ENCODE results near the gene BDKRB1. TPM values are rescaled to one million over a fixed set of nuclear protein-coding genes. Genes with fewer than 3 reads are reported as not detected.
"Not testable (repeated sequence)": the region's sequence is repeated elsewhere in the genome, so short reads cannot be mapped to it uniquely, and the experiment has no call there.

BDKRB1 gene
- total RNA-seq, 2 donors from 2014 or later, result 2.3 TPM; not detected in 1

DNA sequence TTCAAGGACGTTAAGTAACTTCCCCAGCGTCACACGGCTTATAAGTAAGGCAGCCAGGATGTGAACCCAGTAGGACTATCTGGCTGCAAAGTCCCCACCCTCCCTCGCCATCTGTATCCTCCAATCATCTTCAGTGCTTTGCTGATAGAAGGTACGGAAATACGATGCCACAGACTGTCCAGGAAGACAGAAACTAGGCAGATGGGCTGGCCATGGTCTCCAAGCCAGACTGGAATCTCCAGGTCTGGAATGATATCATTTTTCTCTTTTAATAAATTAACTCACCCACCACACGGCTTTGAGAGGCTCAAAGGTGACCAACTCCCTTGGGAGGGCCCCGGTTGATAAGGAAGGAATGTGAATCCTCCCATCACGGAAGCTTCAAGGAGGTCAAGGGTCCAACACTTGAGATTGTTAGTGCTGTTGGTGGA lies 16.3 kb upstream of the BDKRB1 start:
- H3K9me3 ChIP-seq, result no peaks in the 10 kb centered on the region
- H3K4me1 ChIP-seq (replicated peaks), result no peaks in the 10 kb centered on the region
- H3K36me3 ChIP-seq, result no peaks in the 10 kb centered on the region
- WGBS, result 71% methylated on average over 9 of the region's 9 CpGs
- H3K4me3 ChIP-seq, result no peak overlapping the region
- no peak for DNase-seq (ENCODE audit: low spot score)
- intact Hi-C loops (cut with DNase I), result no loop called here
- no peak overlapping the region for H3K27ac ChIP-seq
- TF ChIP-seq POLR2A (IDR thresholded peaks at IDR 0.05) (no peak), POLR2AphosphoS5 (IDR thresholded peaks at IDR 0.05) (no peak)
- TF ChIP-seq, protein P1, sequence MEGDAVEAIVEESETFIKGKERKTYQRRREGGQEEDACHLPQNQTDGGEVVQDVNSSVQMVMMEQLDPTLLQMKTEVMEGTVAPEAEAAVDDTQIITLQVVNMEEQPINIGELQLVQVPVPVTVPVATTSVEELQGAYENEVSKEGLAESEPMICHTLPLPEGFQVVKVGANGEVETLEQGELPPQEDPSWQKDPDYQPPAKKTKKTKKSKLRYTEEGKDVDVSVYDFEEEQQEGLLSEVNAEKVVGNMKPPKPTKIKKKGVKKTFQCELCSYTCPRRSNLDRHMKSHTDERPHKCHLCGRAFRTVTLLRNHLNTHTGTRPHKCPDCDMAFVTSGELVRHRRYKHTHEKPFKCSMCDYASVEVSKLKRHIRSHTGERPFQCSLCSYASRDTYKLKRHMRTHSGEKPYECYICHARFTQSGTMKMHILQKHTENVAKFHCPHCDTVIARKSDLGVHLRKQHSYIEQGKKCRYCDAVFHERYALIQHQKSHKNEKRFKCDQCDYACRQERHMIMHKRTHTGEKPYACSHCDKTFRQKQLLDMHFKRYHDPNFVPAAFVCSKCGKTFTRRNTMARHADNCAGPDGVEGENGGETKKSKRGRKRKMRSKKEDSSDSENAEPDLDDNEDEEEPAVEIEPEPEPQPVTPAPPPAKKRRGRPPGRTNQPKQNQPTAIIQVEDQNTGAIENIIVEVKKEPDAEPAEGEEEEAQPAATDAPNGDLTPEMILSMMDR (IDR thresholded peaks at IDR 0.05), result no peak
- H3K27me3 ChIP-seq (replicated peaks; ENCODE audit: insufficient read depth), result no peaks in the 10 kb centered on the region

DNA sequence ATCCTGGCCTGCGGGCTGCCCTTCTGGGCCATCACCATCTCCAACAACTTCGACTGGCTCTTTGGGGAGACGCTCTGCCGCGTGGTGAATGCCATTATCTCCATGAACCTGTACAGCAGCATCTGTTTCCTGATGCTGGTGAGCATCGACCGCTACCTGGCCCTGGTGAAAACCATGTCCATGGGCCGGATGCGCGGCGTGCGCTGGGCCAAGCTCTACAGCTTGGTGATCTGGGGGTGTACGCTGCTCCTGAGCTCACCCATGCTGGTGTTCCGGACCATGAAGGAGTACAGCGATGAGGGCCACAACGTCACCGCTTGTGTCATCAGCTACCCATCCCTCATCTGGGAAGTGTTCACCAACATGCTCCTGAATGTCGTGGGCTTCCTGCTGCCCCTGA lies 15.4 kb upstream of the BDKRB1 start:
- 97% methylated on average over 18 of the region's 18 CpGs for WGBS
- Histone ChIP-seq H3K9me3 (no peaks in the 10 kb centered on the region), H3K4me3 (no peak overlapping the region), H3K27ac (no peak overlapping the region), H3K36me3 (no peaks in the 10 kb centered on the region), H3K27me3 (replicated peaks; ENCODE audit: insufficient read depth) (no peaks in the 10 kb centered on the region), H3K4me1 (replicated peaks) (no peaks in the 10 kb centered on the region)
- DNase-seq (ENCODE audit: low spot score), result no peak
- TF ChIP-seq POLR2A (IDR thresholded peaks at IDR 0.05) (no peak), POLR2AphosphoS5 (IDR thresholded peaks at IDR 0.05) (no peak)
- TF ChIP-seq, protein P1 (IDR thresholded peaks at IDR 0.05), result no peak
- intact Hi-C loops (cut with DNase I), result no loop called here

DNA sequence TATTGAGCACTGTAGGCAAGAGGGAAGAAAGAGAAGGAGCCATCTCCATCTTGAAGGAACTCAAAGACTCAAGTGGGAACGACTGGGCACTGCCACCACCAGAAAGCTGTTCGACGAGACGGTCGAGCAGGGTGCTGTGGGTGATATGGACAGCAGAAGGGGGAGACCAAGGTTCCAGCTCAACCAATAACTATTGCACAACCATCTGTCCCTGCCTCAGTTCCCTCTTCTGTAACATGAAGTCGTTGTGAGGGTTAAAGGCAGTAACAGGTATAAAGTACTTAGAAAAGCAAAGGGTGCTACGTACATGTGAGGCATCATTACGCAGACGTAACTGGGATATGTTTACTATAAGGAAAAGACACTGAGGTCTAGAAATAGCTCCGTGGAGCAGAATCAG lies 13.9 kb upstream of the BDKRB1 start:
- 91% methylated on average over 10 of the region's 10 CpGs for WGBS
- TF ChIP-seq POLR2A (IDR thresholded peaks at IDR 0.05) (no peak), POLR2AphosphoS5 (IDR thresholded peaks at IDR 0.05) (no peak)
- TF ChIP-seq, protein P1 (IDR thresholded peaks at IDR 0.05), result no peak
- Histone ChIP-seq H3K27me3 (replicated peaks; ENCODE audit: insufficient read depth) (no peaks in the 10 kb centered on the region), H3K4me1 (replicated peaks) (no peaks in the 10 kb centered on the region), H3K27ac (no peak overlapping the region), H3K4me3 (no peak overlapping the region), H3K36me3 (no peaks in the 10 kb centered on the region), H3K9me3 (no peaks in the 10 kb centered on the region)
- no peak for DNase-seq (ENCODE audit: low spot score)
- intact Hi-C loops (cut with DNase I), result no loop called here

DNA sequence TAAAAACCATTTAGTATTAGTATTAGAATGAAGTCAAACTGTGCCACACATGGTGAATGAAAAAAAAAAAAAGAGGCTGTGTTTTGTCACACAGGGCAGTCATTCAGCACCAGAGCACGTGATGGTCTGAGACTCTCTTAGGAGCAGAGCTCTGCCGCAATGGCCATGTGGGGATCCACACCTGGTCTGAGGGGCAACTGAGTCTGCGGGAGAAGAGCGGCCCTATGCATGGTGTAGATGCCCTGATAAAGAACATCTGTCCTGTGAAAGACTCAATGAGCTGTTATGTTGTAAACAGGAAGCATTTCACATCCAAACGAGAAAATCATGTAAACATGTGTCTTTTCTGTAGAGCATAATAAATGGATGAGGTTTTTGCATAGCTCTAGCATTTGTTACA lies 12.2 kb upstream of the BDKRB1 start:
- intact Hi-C loops (cut with DNase I), result no loop called here
- DNase-seq (ENCODE audit: low spot score), result no peak
- no peaks in the 10 kb centered on the region for H3K27me3 ChIP-seq (replicated peaks; ENCODE audit: insufficient read depth)
- H3K4me3 ChIP-seq, result no peak overlapping the region
- H3K36me3 ChIP-seq, result no peaks in the 10 kb centered on the region
- 61% methylated on average over 5 of the region's 5 CpGs for WGBS
- H3K27ac ChIP-seq, result no peak overlapping the region
- H3K9me3 ChIP-seq, result no peaks in the 10 kb centered on the region
- TF ChIP-seq, protein P1 (IDR thresholded peaks at IDR 0.05), result no peak
- TF ChIP-seq POLR2A (IDR thresholded peaks at IDR 0.05) (no peak), POLR2AphosphoS5 (IDR thresholded peaks at IDR 0.05) (no peak)
- no peaks in the 10 kb centered on the region for H3K4me1 ChIP-seq (replicated peaks)

DNA sequence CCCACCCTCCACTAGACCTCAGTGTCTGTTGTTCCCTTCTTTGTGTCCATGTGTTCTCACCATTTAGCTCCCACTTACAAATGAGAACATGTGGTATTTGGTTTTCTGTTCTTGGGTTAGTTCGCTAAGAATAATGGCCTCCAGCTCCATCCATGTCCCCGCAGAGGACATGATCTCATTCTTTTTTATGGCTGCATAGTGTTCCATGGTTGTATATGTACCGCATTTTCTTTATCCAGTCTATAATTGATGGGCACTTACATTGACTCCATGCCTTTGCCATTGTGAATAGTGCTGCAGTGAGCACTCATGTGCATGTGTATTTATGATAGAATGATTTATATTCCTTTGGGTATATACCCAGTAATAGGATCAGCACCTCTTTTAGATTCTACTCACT lies 10.9 kb upstream of the BDKRB1 start:
- not testable (repeated sequence) for H3K4me1 ChIP-seq (replicated peaks); DNase-seq (ENCODE audit: low spot score)

More for the DNA sequence above, 10.9 kb upstream of the BDKRB1 start:
- H3K27ac ChIP-seq; H3K9me3 ChIP-seq; intact Hi-C loops (cut with DNase I); H3K36me3 ChIP-seq; H3K27me3 ChIP-seq (replicated peaks; ENCODE audit: insufficient read depth); H3K4me3 ChIP-seq: not testable (repeated sequence)
- WGBS, result 94% methylated on average over 3 of the region's 3 CpGs

Measured in prostate gland (tissue), 2 donors.